Memory B cell (primary cell): ENCODE results near the gene PAQR7.

Source experiments
- ATAC-seq: fragments of 150-1000 bp; cut with Tn5 transposase; 2 replicates; pipeline ENCODE4 v1.10.0; 2021; ENCODE audit warnings: low read depth, mild to moderate bottlenecking, moderate library complexity
- DNase-seq, 2 donors: peaks; one replicate each; pipeline ENCODE4 v3.0.0; 2022; ENCODE audit warnings: low spot score in 2 of 2
- H3K27ac Mint-ChIP-seq: one replicate; pipeline ENCODE4 v1.8.0; 2022; ENCODE audit warnings: mild to moderate bottlenecking, moderate library complexity, mixed read lengths
- H3K27me3 Mint-ChIP-seq: one replicate; pipeline ENCODE4 v1.8.0; 2022; ENCODE audit warnings: mixed read lengths
- H3K36me3 Mint-ChIP-seq: one replicate; pipeline ENCODE4 v1.8.0; 2022; ENCODE audit warnings: mild to moderate bottlenecking, mixed read lengths
- H3K4me1 Mint-ChIP-seq: one replicate; pipeline ENCODE4 v1.8.0; 2022; ENCODE audit warnings: mixed read lengths
- H3K4me3 Mint-ChIP-seq: one replicate; pipeline ENCODE4 v1.8.0; 2022; ENCODE audit warnings: mild to moderate bottlenecking, moderate library complexity, mixed read lengths
- H3K9me3 Mint-ChIP-seq: one replicate; pipeline ENCODE4 v1.8.0; 2022; ENCODE audit warnings: mixed read lengths

PAQR7 gene

GRCh38 chr1:25891606-25892005 is 16.1 kb upstream of the PAQR7 start:
- Mint-ChIP-seq H3K36me3 (no peaks in the 10 kb centered on the region), H3K27me3 (no peaks in the 10 kb centered on the region), H3K4me3 (no peak overlapping the region), H3K4me1 (peaks cover 3% of the 10 kb centered on the region), H3K9me3 (no peaks in the 10 kb centered on the region), H3K27ac (no peak overlapping the region)
- DNase-seq: no peak
- ATAC-seq: no peak

- Mint-ChIP-seq H3K4me3 (no peak overlapping the region), H3K27me3 (no peaks in the 10 kb centered on the region), H3K36me3 (no peaks in the 10 kb centered on the region), H3K27ac (no peak overlapping the region), H3K9me3 (no peaks in the 10 kb centered on the region), H3K4me1 (peaks cover 3% of the 10 kb centered on the region)
- DNase-seq (no peak), ATAC-seq (no peak)
These were observed 14.9 kb upstream of the PAQR7 start for GRCh38 chr1:25890239-25891034.

GRCh38 chr1:25889470-25889869 is 14.0 kb upstream of the PAQR7 start:
- Mint-ChIP-seq H3K9me3 (no peaks in the 10 kb centered on the region), H3K4me3 (no peak overlapping the region), H3K27me3 (no peaks in the 10 kb centered on the region), H3K4me1 (no peaks in the 10 kb centered on the region), H3K36me3 (no peaks in the 10 kb centered on the region), H3K27ac (no peak overlapping the region)
- no peak for ATAC-seq
- DNase-seq: no peak

GRCh38 chr1:25888426-25888987 is 13.0 kb upstream of the PAQR7 start:
- H3K36me3 Mint-ChIP-seq: no peaks in the 10 kb centered on the region

GRCh38 chr1:25885602-25886001 is 10.1 kb upstream of the PAQR7 start:
- Mint-ChIP-seq H3K27me3 (no peaks in the 10 kb centered on the region), H3K9me3 (no peaks in the 10 kb centered on the region), H3K36me3 (no peaks in the 10 kb centered on the region), H3K4me1 (no peaks in the 10 kb centered on the region), H3K27ac (no peak overlapping the region), H3K4me3 (no peak overlapping the region)
- ATAC-seq (no peak), DNase-seq (no peak)

More at GRCh38 chr1:25888426-25888987, 13.0 kb upstream of the PAQR7 start:
- H3K9me3 Mint-ChIP-seq: no peaks in the 10 kb centered on the region
- no peaks in the 10 kb centered on the region for H3K4me1 Mint-ChIP-seq
- no peak overlapping the region for H3K4me3 Mint-ChIP-seq
- ATAC-seq (no peak), DNase-seq (no peak)
- H3K27me3 Mint-ChIP-seq: no peaks in the 10 kb centered on the region
- no peak overlapping the region for H3K27ac Mint-ChIP-seq

GRCh38 chr1:25881266-25881665 is 5.8 kb upstream of the PAQR7 start:
- no peak for ATAC-seq
- no peak for DNase-seq
- Mint-ChIP-seq H3K4me3 (no peak overlapping the region), H3K9me3 (no peaks in the 10 kb centered on the region), H3K27me3 (no peaks in the 10 kb centered on the region), H3K27ac (no peak overlapping the region), H3K36me3 (no peaks in the 10 kb centered on the region), H3K4me1 (no peaks in the 10 kb centered on the region)

GRCh38 chr1:25880518-25880917 is 5.0 kb upstream of the PAQR7 start:
- Mint-ChIP-seq H3K4me3 (no peak overlapping the region), H3K4me1 (peaks cover 3% of the 10 kb centered on the region), H3K27me3 (no peaks in the 10 kb centered on the region), H3K36me3 (no peaks in the 10 kb centered on the region), H3K27ac (no peak overlapping the region), H3K9me3 (no peaks in the 10 kb centered on the region)
- ATAC-seq (no peak), DNase-seq (no peak)

GRCh38 chr1:25879675-25880074 is 4.2 kb upstream of the PAQR7 start:
- Mint-ChIP-seq H3K27me3 (no peaks in the 10 kb centered on the region), H3K27ac (no peak overlapping the region), H3K4me1 (peaks cover 8% of the 10 kb centered on the region), H3K9me3 (no peaks in the 10 kb centered on the region), H3K36me3 (no peaks in the 10 kb centered on the region), H3K4me3 (no peak overlapping the region)
- no peak for ATAC-seq
- DNase-seq: no peak

GRCh38 chr1:25878690-25879089 is 3.2 kb upstream of the PAQR7 start:
- H3K27me3 Mint-ChIP-seq: no peaks in the 10 kb centered on the region
- H3K4me1 Mint-ChIP-seq: peaks cover 9% of the 10 kb centered on the region
- no peak overlapping the region for H3K27ac Mint-ChIP-seq
- ATAC-seq (no peak), DNase-seq (no peak)
- H3K4me3 Mint-ChIP-seq: no peak overlapping the region
- H3K36me3 Mint-ChIP-seq: no peaks in the 10 kb centered on the region
- H3K9me3 Mint-ChIP-seq: no peaks in the 10 kb centered on the region

GRCh38 chr1:25877155-25877554 is 1.6 kb upstream of the PAQR7 start:
- Mint-ChIP-seq H3K4me1 (peaks cover 17% of the 10 kb centered on the region), H3K9me3 (no peaks in the 10 kb centered on the region), H3K27ac (no peak overlapping the region), H3K27me3 (no peaks in the 10 kb centered on the region), H3K36me3 (no peaks in the 10 kb centered on the region), H3K4me3 (no peak overlapping the region)
- DNase-seq (no peak), ATAC-seq (no peak)

- H3K4me1 Mint-ChIP-seq: peaks cover 17% of the 10 kb centered on the region
- ATAC-seq (no peak), DNase-seq (no peak)
- no peaks in the 10 kb centered on the region for H3K9me3 Mint-ChIP-seq
- no peaks in the 10 kb centered on the region for H3K36me3 Mint-ChIP-seq
- no peaks in the 10 kb centered on the region for H3K27me3 Mint-ChIP-seq
- no peak overlapping the region for H3K27ac Mint-ChIP-seq
- H3K4me3 Mint-ChIP-seq: no peak overlapping the region
These were observed 1.2 kb upstream of the PAQR7 start for GRCh38 chr1:25876693-25877077.

GRCh38 chr1:25875856-25876692 is 566 bp upstream of the PAQR7 start:
- Mint-ChIP-seq H3K27me3 (no peaks in the 10 kb centered on the region), H3K4me3 (peak overlapping the region; percentile 84), H3K9me3 (no peaks in the 10 kb centered on the region), H3K4me1 (peaks cover 21% of the 10 kb centered on the region), H3K27ac (peak overlapping the region; percentile 65), H3K36me3 (no peaks in the 10 kb centered on the region)
- ATAC-seq: peak; percentile 14
- DNase-seq: no peak

- no peaks in the 10 kb centered on the region for H3K36me3 Mint-ChIP-seq
- no peak for DNase-seq
- H3K27me3 Mint-ChIP-seq: no peaks in the 10 kb centered on the region
- H3K4me1 Mint-ChIP-seq: peaks cover 24% of the 10 kb centered on the region
- no peaks in the 10 kb centered on the region for H3K9me3 Mint-ChIP-seq
- H3K4me3 Mint-ChIP-seq: peak overlapping the region; percentile 88
- ATAC-seq: no peak
- H3K27ac Mint-ChIP-seq: peak overlapping the region; percentile 73
These were observed 814 bp downstream of the PAQR7 start for GRCh38 chr1:25874635-25875153.

- ATAC-seq (no peak), DNase-seq (no peak)
- Mint-ChIP-seq H3K4me1 (peaks cover 24% of the 10 kb centered on the region), H3K36me3 (no peaks in the 10 kb centered on the region), H3K4me3 (no peak overlapping the region), H3K27me3 (no peaks in the 10 kb centered on the region), H3K9me3 (no peaks in the 10 kb centered on the region), H3K27ac (no peak overlapping the region)
These were observed 1.3 kb downstream of the PAQR7 start for GRCh38 chr1:25874209-25874608.
